ENCODE results near the gene CCP110.

CCP110 gene

GRCh38 chr16:19595043-19595767, 71.5 kb downstream of the CCP110 start:
- Histone ChIP-seq H3K27ac (no peak overlapping the region), H3K4me3 (no peak overlapping the region)
- no peak for DNase-seq (ENCODE audit: low spot score)
- no peak for TF ChIP-seq CTCF (IDR thresholded peaks at IDR 0.05)

GRCh38 chr16:19598805-19599510, 75.2 kb downstream of the CCP110 start:
- TF ChIP-seq CTCF (IDR thresholded peaks at IDR 0.05) = no peak
- DNase-seq (ENCODE audit: low spot score) = no peak
- H3K4me3 ChIP-seq = no peak overlapping the region
- no peak overlapping the region for H3K27ac ChIP-seq

- DNase-seq (ENCODE audit: low spot score) = no peak
- no peak for TF ChIP-seq CTCF (IDR thresholded peaks at IDR 0.05)
- Histone ChIP-seq H3K4me3 (no peak overlapping the region), H3K27ac (no peak overlapping the region)
Measured at GRCh38 chr16:19599968-19600716, 76.4 kb downstream of the CCP110 start.

GRCh38 chr16:19601083-19601976, 77.6 kb downstream of the CCP110 start:
- no peak overlapping the region for H3K27ac ChIP-seq
- H3K4me3 ChIP-seq = no peak overlapping the region
- DNase-seq (ENCODE audit: low spot score) = no peak
- no peak for TF ChIP-seq CTCF (IDR thresholded peaks at IDR 0.05)
